Upper lobe of right lung (tissue), 1 donor: ENCODE results near the gene SIGLECL1. TPM values are rescaled to one million over a fixed set of nuclear protein-coding genes. Genes with fewer than 3 reads are reported as not detected.

Experiments
- ATAC-seq: fragments of 200-7000 bp; cut with Tn5 transposase; one replicate; pipeline ENCODE4 v1.9.1; 2020; ENCODE audit warnings: mild to moderate bottlenecking, moderate library complexity
- DNase-seq: peaks from one replicate; pipeline ENCODE4 v3.0.0-alpha.2; 2020
- H3K27ac ChIP-seq: fragments of 200-600 bp; one replicate; pipeline ENCODE4 v1.8.0; 2022
- H3K27me3 ChIP-seq: fragments of 200-600 bp; one replicate; pipeline ENCODE4 v1.8.0; 2022; ENCODE audit warnings: mild to moderate bottlenecking
- H3K36me3 ChIP-seq: fragments of 200-600 bp; one replicate; pipeline ENCODE4 v1.8.0; 2022
- H3K4me1 ChIP-seq: fragments of 200-600 bp; one replicate; pipeline ENCODE4 v1.8.0; 2022
- H3K4me3 ChIP-seq: fragments of 200-600 bp; one replicate; pipeline ENCODE4 v1.8.0; 2022; ENCODE audit warnings: mild to moderate bottlenecking
- H3K9me3 ChIP-seq: fragments of 200-600 bp; one replicate; pipeline ENCODE4 v1.8.0; 2022
- intact Hi-C: fragments of 100-400 bp; cut with DNase I; formaldehyde crosslinking; loops from one replicate; pipeline ENCODE4 v1.11.0; 2022
- total RNA-seq: library from RNA; stranded (reverse); fragmentation: NEBNext Ultra II Directional; extraction: Animal tissue kit (Norgen Biotek cat#: 25700); gene quantifications from one replicate; pipeline ENCODE4 v1.2.1, GENCODE V29; 2021
- TF ChIP-seq, protein P1 (sequence below): fragments of 200-600 bp; IDR thresholded peaks from one replicate; pipeline ENCODE4 v1.8.0; 2022; ENCODE audit warnings: antibody characterized with exemption
- donor health status: DM: no; HTN: yes; CAD: no; lungs with severe emphysema.

SIGLECL1 gene
- total RNA-seq, 1 donor from 2014 or later, result not detected

DNA sequence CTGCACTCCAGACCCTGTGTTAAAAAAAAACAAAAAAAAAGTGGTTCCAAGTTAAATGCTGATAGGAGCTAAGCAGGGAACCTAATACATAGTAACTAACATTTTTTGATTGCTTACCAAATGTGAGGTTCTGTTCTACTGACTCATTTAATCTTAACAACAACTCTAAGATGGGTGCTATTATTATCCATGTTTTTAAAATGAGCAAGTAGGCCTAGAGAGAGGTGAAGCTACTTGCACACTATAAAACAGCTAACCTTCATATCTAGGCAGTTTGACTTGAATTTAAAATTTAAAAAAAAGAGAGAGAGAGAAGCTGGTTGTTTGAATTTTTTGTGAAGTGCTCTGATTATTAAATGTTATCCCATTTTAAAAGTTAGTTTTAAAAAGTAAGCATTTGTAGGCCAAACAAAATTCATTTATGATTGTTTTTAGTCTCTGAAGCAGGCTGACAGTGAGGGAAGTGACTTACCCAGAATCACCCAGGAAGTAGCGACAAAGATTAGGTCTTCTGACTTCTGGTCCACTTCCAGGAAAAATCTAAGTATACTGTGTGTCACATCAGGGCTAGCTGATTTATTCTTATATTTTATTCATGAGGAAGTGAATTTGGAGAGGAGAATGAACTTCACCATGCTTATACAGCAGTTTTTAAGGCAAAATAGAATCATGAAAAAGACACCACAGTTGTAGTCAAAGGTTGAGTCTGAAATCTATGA lies 2.4 kb downstream of the SIGLECL1 start:
- Histone ChIP-seq H3K27ac (no peak overlapping the region), H3K4me1 (no peaks in the 10 kb centered on the region), H3K9me3 (no peaks in the 10 kb centered on the region), H3K27me3 (peaks cover 10% of the 10 kb centered on the region), H3K4me3 (no peak overlapping the region), H3K36me3 (no peaks in the 10 kb centered on the region)
- ATAC-seq (no peak), DNase-seq (no peak)
- intact Hi-C loops, result no loop called here
- TF ChIP-seq, protein P1, sequence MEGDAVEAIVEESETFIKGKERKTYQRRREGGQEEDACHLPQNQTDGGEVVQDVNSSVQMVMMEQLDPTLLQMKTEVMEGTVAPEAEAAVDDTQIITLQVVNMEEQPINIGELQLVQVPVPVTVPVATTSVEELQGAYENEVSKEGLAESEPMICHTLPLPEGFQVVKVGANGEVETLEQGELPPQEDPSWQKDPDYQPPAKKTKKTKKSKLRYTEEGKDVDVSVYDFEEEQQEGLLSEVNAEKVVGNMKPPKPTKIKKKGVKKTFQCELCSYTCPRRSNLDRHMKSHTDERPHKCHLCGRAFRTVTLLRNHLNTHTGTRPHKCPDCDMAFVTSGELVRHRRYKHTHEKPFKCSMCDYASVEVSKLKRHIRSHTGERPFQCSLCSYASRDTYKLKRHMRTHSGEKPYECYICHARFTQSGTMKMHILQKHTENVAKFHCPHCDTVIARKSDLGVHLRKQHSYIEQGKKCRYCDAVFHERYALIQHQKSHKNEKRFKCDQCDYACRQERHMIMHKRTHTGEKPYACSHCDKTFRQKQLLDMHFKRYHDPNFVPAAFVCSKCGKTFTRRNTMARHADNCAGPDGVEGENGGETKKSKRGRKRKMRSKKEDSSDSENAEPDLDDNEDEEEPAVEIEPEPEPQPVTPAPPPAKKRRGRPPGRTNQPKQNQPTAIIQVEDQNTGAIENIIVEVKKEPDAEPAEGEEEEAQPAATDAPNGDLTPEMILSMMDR, result no peak

DNA sequence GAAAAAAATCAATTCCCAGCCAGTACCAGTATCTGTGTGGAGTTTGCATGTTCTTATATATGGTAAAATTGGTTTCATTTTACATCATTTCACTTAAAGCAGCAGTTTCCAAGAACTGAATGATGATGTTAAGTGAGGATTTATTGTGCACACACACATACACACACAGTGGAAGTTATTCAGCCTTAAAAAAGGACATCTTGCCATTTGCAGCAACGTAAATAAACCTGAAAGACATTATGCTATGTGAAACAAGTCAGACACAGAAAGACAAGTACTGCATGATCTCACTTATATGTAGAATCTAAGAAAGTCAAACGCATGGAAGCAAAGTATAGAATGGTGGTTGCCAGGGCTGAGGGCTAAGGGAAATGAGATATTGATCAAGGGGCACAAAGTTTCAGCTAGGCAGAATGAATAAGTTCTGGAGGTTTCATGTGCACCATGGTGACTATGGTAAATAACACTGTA lies 5.3 kb downstream of the SIGLECL1 start:
- intact Hi-C loops, result no loop called here
- Histone ChIP-seq H3K27ac (no peak overlapping the region), H3K27me3 (peaks cover 18% of the 10 kb centered on the region), H3K4me3 (no peak overlapping the region), H3K36me3 (no peaks in the 10 kb centered on the region), H3K4me1 (no peaks in the 10 kb centered on the region), H3K9me3 (no peaks in the 10 kb centered on the region)
- ATAC-seq (no peak), DNase-seq (no peak)
- TF ChIP-seq, protein P1, result no peak

DNA sequence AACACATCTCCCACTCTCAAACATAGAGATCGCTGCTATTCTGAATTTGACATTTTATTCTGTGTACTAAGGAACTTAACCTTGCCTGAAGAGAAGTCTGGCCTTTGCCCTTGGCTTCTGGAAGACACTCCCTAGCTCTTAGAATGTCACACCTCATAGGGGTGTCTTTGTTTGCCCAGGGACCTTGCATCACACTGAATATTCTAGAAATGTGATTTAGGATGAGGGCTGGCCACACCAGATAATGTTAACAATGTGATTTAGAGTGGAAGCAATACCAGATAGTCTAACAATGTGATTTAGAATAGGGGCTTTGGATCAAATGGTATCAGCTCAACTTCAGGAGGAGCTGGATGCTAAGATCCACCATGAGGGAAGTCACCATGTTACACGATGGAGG lies 6.6 kb downstream of the SIGLECL1 start:
- Histone ChIP-seq H3K27me3 (peaks cover 18% of the 10 kb centered on the region), H3K27ac (no peak overlapping the region), H3K36me3 (no peaks in the 10 kb centered on the region), H3K4me3 (no peak overlapping the region), H3K9me3 (no peaks in the 10 kb centered on the region), H3K4me1 (no peaks in the 10 kb centered on the region)
- ATAC-seq, result no peak
- DNase-seq, result no peak
- intact Hi-C loops, result no loop called here
- TF ChIP-seq, protein P1, result no peak

DNA sequence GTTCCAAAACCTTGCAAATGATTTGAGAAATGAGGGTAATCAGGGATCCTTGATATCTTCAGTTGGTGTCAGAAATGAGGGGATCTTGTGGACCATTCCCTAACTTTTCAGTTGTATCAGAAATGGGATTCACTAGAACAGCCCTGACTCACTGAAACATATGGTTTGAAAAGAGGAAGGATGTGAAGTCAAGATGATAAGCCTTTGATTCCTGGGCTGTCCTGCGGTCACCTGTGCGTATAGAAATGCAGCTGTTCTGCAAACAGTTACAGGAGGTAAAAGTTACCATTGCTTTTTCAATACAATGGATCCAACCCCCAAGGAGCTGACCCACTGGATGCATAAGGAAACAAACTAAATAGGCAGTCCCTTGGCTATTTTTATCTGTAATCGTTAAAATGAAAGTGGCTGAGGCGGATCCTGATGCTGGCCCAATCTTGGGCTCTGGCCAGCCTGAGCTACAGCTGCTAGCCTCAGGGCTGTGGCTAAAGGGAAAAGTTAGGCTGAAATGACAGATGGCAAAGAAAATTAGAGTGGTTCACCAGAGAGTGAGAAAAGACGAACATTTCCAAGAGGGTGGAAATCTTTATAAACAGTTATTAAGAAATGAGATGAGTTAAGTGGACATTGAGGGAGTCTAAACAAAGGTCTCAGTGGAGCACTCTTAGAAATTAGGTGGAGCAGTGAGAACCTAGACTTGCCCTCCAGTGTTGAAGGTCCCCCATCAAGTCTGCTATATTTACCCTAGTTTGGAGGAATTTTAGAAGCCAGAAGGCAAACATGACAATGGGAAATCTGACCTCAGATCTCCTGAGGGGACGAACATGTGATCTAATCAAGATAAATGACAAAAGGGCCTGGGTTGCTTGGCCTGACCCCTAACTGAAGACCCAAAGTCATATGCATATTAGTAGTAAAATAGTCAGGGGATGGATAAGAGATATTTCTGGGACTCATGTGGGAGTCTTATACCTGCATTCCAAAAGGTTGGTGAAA lies 7.6 kb downstream of the SIGLECL1 start:
- Histone ChIP-seq H3K4me1 (no peaks in the 10 kb centered on the region), H3K27me3 (peaks cover 18% of the 10 kb centered on the region), H3K9me3 (no peaks in the 10 kb centered on the region), H3K27ac (no peak overlapping the region), H3K4me3 (no peak overlapping the region), H3K36me3 (no peaks in the 10 kb centered on the region)
- no peak for ATAC-seq
- TF ChIP-seq, protein P1, result no peak
- DNase-seq, result no peak
- intact Hi-C loops, result no loop called here

DNA sequence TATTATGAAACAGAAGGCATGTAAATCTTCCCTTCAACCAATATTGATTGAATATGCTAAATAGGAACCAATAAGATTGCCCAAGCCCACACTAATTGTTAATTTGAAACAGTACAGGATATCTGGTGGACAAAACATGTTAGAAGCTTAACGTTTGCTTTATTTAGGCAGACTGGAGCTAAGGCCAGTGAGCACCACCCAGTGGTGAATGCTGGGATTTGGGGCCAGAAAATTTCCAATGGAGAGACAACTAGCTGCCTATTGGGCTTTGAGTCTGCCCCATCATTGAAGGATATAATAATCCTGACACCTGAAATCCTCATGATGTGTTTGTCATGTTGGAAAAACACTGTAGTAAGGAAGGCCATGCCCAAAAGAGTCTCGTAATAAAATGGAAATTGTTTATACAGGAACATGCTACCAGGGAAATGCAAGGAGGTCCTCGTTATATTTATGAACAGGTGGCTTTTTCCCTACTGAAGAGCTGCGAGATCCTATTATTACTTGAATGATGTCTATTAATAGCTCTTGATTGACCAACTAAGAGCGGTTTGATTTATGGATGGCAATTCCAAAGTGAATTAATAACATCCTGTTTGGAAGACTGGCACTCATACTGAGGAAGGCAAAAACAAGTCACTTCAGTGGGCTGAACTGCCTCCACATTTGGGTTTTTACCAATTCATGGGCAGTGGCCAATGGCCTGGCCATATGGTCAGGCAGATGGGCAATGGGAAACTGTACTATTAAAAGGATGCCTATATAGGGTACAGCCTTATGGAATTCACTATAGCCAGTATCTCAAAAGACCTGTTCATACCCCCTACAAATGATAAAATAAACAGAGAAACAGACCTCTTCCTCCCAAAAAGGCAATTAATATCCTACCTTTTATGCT lies 8.7 kb downstream of the SIGLECL1 start:
- H3K4me3 ChIP-seq, result no peak overlapping the region
- H3K4me1 ChIP-seq, result no peaks in the 10 kb centered on the region
- no peaks in the 10 kb centered on the region for H3K9me3 ChIP-seq
- TF ChIP-seq, protein P1, result peak; percentile 62
- intact Hi-C loops, result no loop called here
- DNase-seq (no peak), ATAC-seq (peak; percentile 75)
- no peaks in the 10 kb centered on the region for H3K36me3 ChIP-seq
- H3K27ac ChIP-seq, result no peak overlapping the region
- peaks cover 16% of the 10 kb centered on the region for H3K27me3 ChIP-seq
